Activated naive CD8-positive, alpha-beta T cell treated with anti-CD3 and anti-CD28 coated beads, Interleukin-2, amount 10 ng/mL, durations not matched to agents 7 days and 5 days (primary cell): ENCODE results near the gene NKX2-2. TPM values are rescaled to one million over a fixed set of nuclear protein-coding genes. Genes with fewer than 3 reads are reported as not detected.

Experiments
- ATAC-seq: fragments of 150-1000 bp; cut with Tn5 transposase; one replicate; pipeline ENCODE4 v1.10.0; 2021; ENCODE audit warnings: low read depth, moderate library complexity
- POLR2A ChIA-PET: fragments of 350-600 bp; sonication (Branson Sonifier 250); formaldehyde crosslinking; loops from one replicate; lab custom pipeline; 2021; ENCODE audit warnings: antibody characterized with exemption; lab: Charles Lee
- DNase-seq: peaks from one replicate; pipeline ENCODE4 v3.0.0; 2021
- H3K27ac Mint-ChIP-seq: one replicate; pipeline ENCODE4 v1.8.0; 2022; ENCODE audit warnings: mild to moderate bottlenecking, mixed read lengths
- H3K27me3 Mint-ChIP-seq: one replicate; pipeline ENCODE4 v1.8.0; 2022; ENCODE audit warnings: mild to moderate bottlenecking, moderate library complexity, mixed read lengths
- H3K36me3 Mint-ChIP-seq: one replicate; pipeline ENCODE4 v1.8.0; 2021; ENCODE audit warnings: mild to moderate bottlenecking, mixed read lengths
- H3K4me1 Mint-ChIP-seq: one replicate; pipeline ENCODE4 v1.8.0; 2021; ENCODE audit warnings: mixed read lengths
- H3K4me3 Mint-ChIP-seq: one replicate; pipeline ENCODE4 v1.8.0; 2022; ENCODE audit warnings: mild to moderate bottlenecking, moderate library complexity, mixed read lengths
- H3K9me3 Mint-ChIP-seq: one replicate; pipeline ENCODE4 v1.8.0; 2021; ENCODE audit warnings: mixed read lengths
- total RNA-seq, 2 experiments: library from RNA; stranded (reverse); gene quantifications; one replicate each; pipeline ENCODE4 v1.2.3, GENCODE V29; 2021

NKX2-2 gene
- total RNA-seq, 2 experiments from 2014 or later = not detected

DNA sequence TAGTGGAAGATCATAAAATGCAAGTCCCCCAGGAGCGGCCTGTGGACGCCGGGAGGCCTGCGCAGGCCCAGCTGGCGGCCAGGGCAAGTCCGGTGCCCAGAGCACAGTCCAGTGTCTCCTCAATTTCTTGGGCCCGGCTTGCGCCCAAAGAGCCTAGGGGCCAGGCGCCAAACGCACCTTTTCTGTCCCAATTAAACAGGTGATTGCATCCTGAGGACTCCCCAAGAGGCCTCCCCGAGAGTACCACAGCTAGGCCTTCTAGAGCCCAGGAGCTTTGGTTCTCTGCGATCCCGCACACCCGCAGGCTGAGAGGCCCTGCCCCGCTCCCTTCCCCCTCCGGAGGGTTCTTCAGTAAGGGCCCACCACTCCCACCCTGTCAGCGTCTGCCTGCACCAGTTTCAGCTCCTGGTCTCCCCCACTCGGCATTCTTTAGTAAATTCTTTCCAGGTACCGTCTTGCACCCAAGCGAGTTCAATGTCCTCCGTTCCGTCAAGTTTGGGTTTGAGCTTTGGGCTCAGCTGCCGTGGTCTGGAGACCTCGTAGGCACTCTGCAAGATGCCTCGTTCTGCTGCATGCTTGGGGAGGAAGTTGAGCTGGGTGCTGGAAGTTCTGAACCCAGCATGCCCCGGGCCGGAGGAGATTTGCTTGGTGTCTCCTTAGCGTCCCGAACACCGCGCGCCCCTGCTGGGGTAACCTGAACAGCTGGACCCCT, 3.9 kb upstream of the NKX2-2 start:
- no peak for ATAC-seq
- POLR2A ChIA-PET = no interaction called here
- DNase-seq = no peak
- H3K4me1 Mint-ChIP-seq = peaks cover 12% of the 10 kb centered on the region
- H3K36me3 Mint-ChIP-seq = peaks cover 1% of the 10 kb centered on the region
- H3K4me3 Mint-ChIP-seq = no peak overlapping the region
- H3K9me3 Mint-ChIP-seq = no peaks in the 10 kb centered on the region
- peaks cover 75% of the 10 kb centered on the region for H3K27me3 Mint-ChIP-seq
- H3K27ac Mint-ChIP-seq = peak overlapping the region; percentile 40

DNA sequence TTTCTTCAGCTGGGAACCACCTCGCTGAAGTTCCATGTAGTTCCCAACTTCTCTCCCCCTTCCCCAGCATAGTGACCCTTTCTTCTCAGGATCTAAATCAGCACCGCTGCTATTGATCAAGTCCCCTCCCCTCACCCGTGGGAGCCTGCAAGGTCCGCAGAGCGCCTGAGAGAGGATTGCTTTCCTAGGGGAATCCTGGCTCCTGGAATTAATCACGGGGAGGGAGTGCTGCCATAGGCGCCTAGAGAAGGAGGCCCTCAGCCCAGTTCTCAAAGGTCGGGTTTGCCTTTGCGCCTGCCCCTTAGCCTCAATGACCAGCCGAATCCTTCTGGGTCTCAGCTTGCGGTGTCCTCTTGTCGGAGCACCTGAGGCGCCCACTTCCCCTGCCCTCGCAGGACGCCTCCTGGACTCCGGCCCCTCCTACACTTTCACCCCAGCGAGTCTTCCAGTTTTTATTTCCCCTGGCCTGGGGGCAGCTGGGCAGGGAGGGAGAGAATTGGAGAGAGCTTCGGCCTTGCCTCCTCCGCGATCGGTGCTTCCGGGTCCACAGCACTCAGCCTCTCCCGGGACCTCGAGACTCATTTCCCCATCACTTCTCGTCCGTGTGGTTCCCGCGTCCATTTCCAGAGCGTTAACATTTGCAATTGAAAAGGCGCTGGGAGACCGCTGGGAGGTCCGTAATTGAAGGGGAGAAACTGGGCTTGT, 3.1 kb upstream of the NKX2-2 start:
- peaks cover 82% of the 10 kb centered on the region for H3K27me3 Mint-ChIP-seq
- no peaks in the 10 kb centered on the region for H3K9me3 Mint-ChIP-seq
- H3K4me3 Mint-ChIP-seq = no peak overlapping the region
- DNase-seq (no peak), ATAC-seq (no peak)
- POLR2A ChIA-PET = no interaction called here
- no peak overlapping the region for H3K27ac Mint-ChIP-seq
- peaks cover 14% of the 10 kb centered on the region for H3K4me1 Mint-ChIP-seq
- peaks cover 1% of the 10 kb centered on the region for H3K36me3 Mint-ChIP-seq

- H3K9me3 Mint-ChIP-seq = no peaks in the 10 kb centered on the region
- peak overlapping the region; percentile 22 for H3K4me3 Mint-ChIP-seq
- H3K27ac Mint-ChIP-seq = no peak overlapping the region
- DNase-seq (no peak), ATAC-seq (no peak)
- peaks cover 1% of the 10 kb centered on the region for H3K36me3 Mint-ChIP-seq
- POLR2A ChIA-PET = no interaction called here
- H3K4me1 Mint-ChIP-seq = peaks cover 17% of the 10 kb centered on the region
- H3K27me3 Mint-ChIP-seq = peaks cover 86% of the 10 kb centered on the region
Observed at GRCh38 chr20:21516180-21516567, 2.3 kb upstream of the NKX2-2 start.

DNA sequence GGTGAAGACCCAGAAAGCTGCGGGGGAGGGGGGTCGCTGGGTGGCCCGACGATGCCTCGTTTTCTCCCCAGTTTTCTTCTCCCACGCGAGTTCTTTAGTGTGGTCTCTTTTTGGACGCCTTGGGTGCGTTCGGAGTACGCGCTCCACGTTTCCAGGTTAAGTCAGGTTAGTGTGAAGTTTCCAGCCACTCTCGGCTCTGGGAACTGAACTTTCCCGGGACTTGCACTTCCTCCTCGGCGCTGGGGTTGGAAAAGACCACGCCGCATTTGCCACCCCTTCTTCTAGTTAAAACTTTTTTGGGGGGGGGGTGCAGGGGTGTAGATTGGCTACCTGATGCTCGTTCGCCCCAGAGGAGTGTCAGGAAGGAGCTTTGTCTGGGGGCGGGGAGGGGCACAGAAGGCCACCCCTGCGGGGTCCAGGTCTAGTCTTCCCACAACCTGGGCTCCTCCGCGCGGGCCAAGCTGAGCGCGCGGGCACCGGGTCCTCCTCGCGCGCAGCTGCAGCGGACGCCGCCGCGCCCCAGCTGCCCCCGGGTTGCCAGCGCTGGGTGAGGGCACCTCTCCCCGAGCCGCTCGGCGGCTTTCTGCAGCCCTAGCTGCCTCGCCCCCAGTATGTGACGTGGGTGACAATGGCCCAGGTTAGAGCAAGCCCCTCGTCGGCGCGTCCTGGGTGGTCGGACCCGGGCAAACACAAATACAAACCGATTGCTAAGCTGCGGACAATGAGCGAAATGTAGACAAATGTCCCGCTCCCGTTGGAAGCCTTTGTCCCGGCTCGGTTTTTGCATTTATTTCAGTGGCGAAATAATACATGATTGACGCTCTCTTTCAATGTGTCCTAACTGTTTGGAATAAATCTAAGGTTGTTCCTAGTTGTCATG, 1.7 kb upstream of the NKX2-2 start:
- DNase-seq (peak; percentile 35), ATAC-seq (no peak)
- peaks cover 83% of the 10 kb centered on the region for H3K27me3 Mint-ChIP-seq
- H3K4me3 Mint-ChIP-seq = peak overlapping the region; percentile 22
- POLR2A ChIA-PET = no interaction called here
- peaks cover 13% of the 10 kb centered on the region for H3K4me1 Mint-ChIP-seq
- H3K36me3 Mint-ChIP-seq = peaks cover 1% of the 10 kb centered on the region
- no peak overlapping the region for H3K27ac Mint-ChIP-seq
- H3K9me3 Mint-ChIP-seq = no peaks in the 10 kb centered on the region

DNA sequence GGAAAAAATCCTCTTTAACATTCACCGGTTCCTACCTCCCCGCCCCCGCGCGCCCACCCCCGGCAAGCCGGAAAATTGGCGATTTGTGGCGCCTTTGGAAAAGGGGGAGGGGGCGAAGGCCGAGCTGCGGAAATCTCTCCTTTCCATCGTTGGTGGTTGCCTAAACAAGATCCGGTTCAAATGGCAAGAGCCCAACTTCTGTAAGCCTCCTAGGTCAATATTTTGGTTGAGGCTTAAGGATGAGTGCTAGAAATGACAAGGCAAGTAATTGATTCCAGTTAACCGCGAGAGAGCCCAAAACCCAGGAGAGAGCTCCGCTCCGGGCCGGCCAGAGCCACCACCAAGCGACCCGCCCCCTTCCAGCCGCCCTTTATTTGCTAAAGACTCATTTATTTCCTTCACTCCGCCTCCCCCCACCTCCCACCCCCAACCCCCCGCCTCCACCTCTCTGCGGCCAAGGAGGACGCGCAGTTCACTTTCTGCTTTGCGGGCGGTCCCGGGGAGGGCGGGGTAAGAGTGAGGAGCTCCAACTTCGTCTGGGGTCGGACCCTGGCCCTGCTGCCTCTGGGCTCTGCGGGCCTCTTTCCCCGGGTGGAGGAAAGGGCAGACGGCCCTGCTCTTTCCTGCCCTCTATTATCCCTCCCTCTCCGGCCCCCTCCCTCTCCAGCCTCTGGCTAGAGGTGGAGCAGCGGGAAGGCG, 838 bp upstream of the NKX2-2 start:
- no peak overlapping the region for H3K27ac Mint-ChIP-seq
- no peaks in the 10 kb centered on the region for H3K9me3 Mint-ChIP-seq
- no peak overlapping the region for H3K4me3 Mint-ChIP-seq
- ATAC-seq (no peak), DNase-seq (no peak)
- POLR2A ChIA-PET = no interaction called here
- H3K4me1 Mint-ChIP-seq = peaks cover 18% of the 10 kb centered on the region
- peaks cover 83% of the 10 kb centered on the region for H3K27me3 Mint-ChIP-seq
- H3K36me3 Mint-ChIP-seq = peaks cover 1% of the 10 kb centered on the region

- no peak for ATAC-seq
- DNase-seq = peak; percentile 49
- peaks cover 81% of the 10 kb centered on the region for H3K27me3 Mint-ChIP-seq
- POLR2A ChIA-PET = no interaction called here
- H3K9me3 Mint-ChIP-seq = no peaks in the 10 kb centered on the region
- peaks cover 21% of the 10 kb centered on the region for H3K4me1 Mint-ChIP-seq
- H3K36me3 Mint-ChIP-seq = peaks cover 1% of the 10 kb centered on the region
- no peak overlapping the region for H3K27ac Mint-ChIP-seq
- H3K4me3 Mint-ChIP-seq = peak overlapping the region; percentile 45
Observed at GRCh38 chr20:21513181-21513663, 642 bp downstream of the NKX2-2 start.

GRCh38 chr20:21512634-21513180, 1.2 kb downstream of the NKX2-2 start:
- H3K27ac Mint-ChIP-seq = no peak overlapping the region
- DNase-seq (no peak), ATAC-seq (no peak)
- peaks cover 22% of the 10 kb centered on the region for H3K4me1 Mint-ChIP-seq
- peaks cover 81% of the 10 kb centered on the region for H3K27me3 Mint-ChIP-seq
- POLR2A ChIA-PET = no interaction called here
- H3K36me3 Mint-ChIP-seq = peaks cover 1% of the 10 kb centered on the region
- H3K4me3 Mint-ChIP-seq = peak overlapping the region; percentile 25
- H3K9me3 Mint-ChIP-seq = no peaks in the 10 kb centered on the region

GRCh38 chr20:21511850-21512633, 1.8 kb downstream of the NKX2-2 start:
- ATAC-seq (no peak), DNase-seq (peak; percentile 48)
- H3K4me1 Mint-ChIP-seq = peaks cover 23% of the 10 kb centered on the region
- H3K9me3 Mint-ChIP-seq = no peaks in the 10 kb centered on the region
- peaks cover 1% of the 10 kb centered on the region for H3K36me3 Mint-ChIP-seq
- H3K27ac Mint-ChIP-seq = no peak overlapping the region
- H3K27me3 Mint-ChIP-seq = peaks cover 81% of the 10 kb centered on the region
- POLR2A ChIA-PET = no interaction called here
- peak overlapping the region; percentile 28 for H3K4me3 Mint-ChIP-seq

GRCh38 chr20:21511485-21511849, 2.4 kb downstream of the NKX2-2 start:
- Mint-ChIP-seq H3K27me3 (peaks cover 81% of the 10 kb centered on the region), H3K36me3 (peaks cover 1% of the 10 kb centered on the region), H3K9me3 (no peaks in the 10 kb centered on the region), H3K27ac (no peak overlapping the region), H3K4me1 (peaks cover 29% of the 10 kb centered on the region), H3K4me3 (peak overlapping the region; percentile 36)
- DNase-seq (no peak), ATAC-seq (no peak)
- POLR2A ChIA-PET = no interaction called here

DNA sequence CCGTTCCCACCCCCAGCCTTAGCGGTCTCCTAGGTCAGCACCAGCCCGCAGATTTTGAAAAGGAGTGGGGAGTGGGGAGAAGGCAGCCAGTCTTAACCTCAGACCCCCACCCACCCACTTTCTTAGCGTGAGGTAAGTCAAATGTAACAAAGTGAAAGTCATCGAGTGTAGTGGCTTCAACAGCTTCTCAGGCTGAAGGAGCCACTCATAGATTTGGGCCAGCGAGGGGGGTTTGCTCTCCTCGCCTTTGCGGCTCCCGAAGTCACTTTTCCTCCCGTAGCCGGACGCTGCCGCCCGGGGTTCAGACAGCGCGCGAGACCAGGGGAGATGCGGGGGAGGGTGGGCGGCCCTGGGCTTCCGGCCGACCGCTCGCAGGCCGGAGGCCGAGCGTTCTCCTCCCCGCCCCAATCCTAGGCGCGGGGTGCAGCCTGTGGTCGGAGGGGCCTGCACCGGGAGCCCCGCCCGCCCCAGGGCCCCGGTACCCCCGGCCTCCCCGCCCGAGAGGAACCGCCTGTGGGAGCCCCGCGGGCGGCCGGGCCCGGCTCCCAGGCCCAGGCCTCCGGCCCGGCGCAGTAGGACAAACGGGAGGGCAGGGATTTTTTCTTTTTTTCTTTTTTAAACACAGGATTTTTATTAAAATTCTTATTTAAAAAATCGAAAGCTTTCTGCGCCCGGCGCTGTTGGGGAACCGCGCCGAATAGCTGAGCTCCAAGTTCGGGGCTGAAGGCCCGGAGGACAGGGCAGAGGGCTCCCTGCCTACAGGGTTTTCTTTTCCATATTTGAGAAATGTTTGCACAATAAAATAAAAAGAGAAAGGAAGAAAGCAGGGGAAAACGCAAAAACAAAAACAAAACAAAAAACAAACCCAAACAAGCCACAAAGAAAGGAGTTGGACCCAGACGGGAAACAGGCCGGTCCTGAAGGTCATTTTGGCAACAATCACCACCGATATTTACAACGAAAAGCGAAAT, 3.2 kb downstream of the NKX2-2 start:
- ATAC-seq = no peak
- Mint-ChIP-seq H3K4me3 (peak overlapping the region; percentile 79), H3K27me3 (peaks cover 73% of the 10 kb centered on the region), H3K36me3 (no peaks in the 10 kb centered on the region), H3K9me3 (no peaks in the 10 kb centered on the region), H3K4me1 (peaks cover 29% of the 10 kb centered on the region), H3K27ac (no peak overlapping the region)
- POLR2A ChIA-PET = no interaction called here
- peak; percentile 39 for DNase-seq

DNA sequence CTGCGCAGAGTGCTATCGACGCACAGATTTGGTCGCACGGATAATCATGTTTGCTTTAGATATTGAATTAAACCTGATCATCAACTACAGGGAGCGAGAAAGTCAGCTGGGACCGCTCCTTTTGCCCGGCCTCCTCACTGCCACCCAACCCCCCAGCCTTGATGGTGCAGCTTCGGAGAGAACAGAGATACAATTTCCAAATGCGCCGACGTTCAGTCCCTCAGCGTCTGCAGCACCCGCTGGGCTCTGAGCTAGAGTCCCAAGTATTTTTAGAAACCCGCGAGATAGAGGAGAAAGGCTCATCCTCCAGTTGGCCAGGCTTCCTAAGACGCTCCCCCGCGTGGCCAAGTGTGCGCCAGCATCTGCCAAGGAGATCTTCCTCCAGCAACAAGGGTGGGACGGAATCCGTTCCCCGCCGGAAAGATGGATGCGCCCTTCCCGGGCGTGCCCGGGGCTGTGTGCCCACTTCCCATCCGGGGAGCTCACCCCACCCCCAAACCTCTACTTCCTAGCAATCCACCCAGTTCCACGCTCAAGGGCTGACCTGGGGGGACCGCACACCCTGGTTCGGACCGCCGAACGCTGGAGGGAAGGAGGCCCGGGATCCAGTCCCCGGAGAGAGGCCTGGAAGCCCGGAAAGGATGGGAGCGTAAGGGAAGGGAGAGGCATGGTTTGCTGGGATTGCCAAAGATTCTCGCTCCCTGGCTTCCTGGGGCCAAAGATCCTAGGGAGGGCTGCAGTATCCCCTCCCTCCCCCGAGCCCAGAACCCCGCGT, 4.1 kb downstream of the NKX2-2 start:
- Mint-ChIP-seq H3K27ac (no peak overlapping the region), H3K4me3 (peak overlapping the region; percentile 79), H3K4me1 (peaks cover 33% of the 10 kb centered on the region), H3K9me3 (no peaks in the 10 kb centered on the region), H3K27me3 (peaks cover 75% of the 10 kb centered on the region), H3K36me3 (no peaks in the 10 kb centered on the region)
- POLR2A ChIA-PET = no interaction called here
- ATAC-seq (no peak), DNase-seq (peak; percentile 45)
